22Rv1 (cell line): ENCODE results near the gene GPS1.

Experiments
- ZFX ChIP-seq: fragments of 450-650 bp; IDR thresholded peaks from 2 replicates; pipeline ENCODE4 v1.6.1; 2017; ENCODE audit warnings: antibody characterized with exemption, borderline replicate concordance
- TF ChIP-seq, protein P1 (sequence below): fragments of 450-650 bp; IDR thresholded peaks from 2 replicates; pipeline ENCODE4 v1.5.1; 2017; ENCODE audit warnings: mild to moderate bottlenecking

DNA sequence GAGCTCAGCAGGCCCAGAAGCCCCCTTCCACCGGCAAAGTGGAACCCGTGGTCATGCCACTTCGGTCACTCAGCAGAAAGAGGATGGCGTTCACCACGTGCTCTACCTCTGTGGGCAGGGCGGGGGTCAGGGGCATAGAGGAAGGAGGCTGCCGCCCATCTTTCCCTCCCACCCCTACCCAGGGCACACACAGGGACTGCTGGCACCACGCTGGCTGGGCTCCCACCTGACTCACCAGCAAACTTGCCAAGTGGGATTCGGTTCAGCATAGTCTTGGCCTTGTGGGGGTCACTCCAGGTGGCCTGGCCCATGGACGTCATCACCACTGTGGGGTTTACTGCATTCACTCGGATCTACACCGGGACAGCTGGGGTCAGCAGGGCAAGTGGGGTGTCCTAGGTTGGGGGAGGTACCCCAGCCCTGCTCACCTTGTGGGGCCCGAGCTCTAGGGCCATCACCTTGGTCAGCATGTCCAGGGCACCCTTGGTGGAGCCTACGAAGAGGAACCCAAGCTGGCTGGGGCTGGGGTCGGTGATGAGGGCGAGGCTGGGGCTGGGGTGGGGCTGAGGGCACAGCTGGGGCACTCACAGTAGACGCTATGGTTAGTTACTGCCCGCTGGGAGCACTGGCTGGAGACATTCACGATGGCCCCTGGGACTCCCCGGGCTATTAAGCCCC, 15.6 kb upstream of the GPS1 start:
- TF ChIP-seq, protein P1, sequence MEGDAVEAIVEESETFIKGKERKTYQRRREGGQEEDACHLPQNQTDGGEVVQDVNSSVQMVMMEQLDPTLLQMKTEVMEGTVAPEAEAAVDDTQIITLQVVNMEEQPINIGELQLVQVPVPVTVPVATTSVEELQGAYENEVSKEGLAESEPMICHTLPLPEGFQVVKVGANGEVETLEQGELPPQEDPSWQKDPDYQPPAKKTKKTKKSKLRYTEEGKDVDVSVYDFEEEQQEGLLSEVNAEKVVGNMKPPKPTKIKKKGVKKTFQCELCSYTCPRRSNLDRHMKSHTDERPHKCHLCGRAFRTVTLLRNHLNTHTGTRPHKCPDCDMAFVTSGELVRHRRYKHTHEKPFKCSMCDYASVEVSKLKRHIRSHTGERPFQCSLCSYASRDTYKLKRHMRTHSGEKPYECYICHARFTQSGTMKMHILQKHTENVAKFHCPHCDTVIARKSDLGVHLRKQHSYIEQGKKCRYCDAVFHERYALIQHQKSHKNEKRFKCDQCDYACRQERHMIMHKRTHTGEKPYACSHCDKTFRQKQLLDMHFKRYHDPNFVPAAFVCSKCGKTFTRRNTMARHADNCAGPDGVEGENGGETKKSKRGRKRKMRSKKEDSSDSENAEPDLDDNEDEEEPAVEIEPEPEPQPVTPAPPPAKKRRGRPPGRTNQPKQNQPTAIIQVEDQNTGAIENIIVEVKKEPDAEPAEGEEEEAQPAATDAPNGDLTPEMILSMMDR, result no peak
- no peak for TF ChIP-seq ZFX
